Kidney (tissue), 14 donors: ENCODE results near the gene KCNIP1. TPM values are rescaled to one million over a fixed set of nuclear protein-coding genes. Genes with fewer than 3 reads are reported as not detected.

Experiments used
- DNase-seq, 5 donors: peaks; one replicate each; pipeline ENCODE4 v3.0.0-alpha.2; 2013 to 2020
- FAIRE-seq: peaks from 2 replicates; lab custom pipeline; 2012; peaks lifted over from hg19 to GRCh38; lab: Jason Lieb, UNC
- H3K27ac ChIP-seq, 2 donors: one replicate each; pipeline ENCODE4 v1.7.0; 2013; ENCODE audit warnings: low read depth in 2 of 2, low read length in 2 of 2, inconsistent platforms in 1 of 2
- H3K27me3 ChIP-seq: one replicate; pipeline ENCODE4 v1.7.1; 2013; ENCODE audit warnings: low read length, inconsistent platforms; ENCODE audit not compliant: control insufficient read depth, insufficient read depth
- H3K36me3 ChIP-seq, 3 donors: one replicate each; pipeline versions ENCODE4 v1.7.0 to v1.7.1; 2013; ENCODE audit warnings: low read length in 3 of 3, control low read depth in 1 of 3, inconsistent platforms in 1 of 3; ENCODE audit not compliant: insufficient read depth in 3 of 3, control insufficient read depth in 2 of 3
- H3K4me1 ChIP-seq, 3 donors: one replicate each; pipeline versions ENCODE4 v1.7.0 to v1.7.1; 2013; ENCODE audit warnings: low read length in 3 of 3, inconsistent platforms in 1 of 3, low read depth in 1 of 3; ENCODE audit not compliant: control insufficient read depth in 2 of 3, insufficient read depth in 2 of 3
- H3K4me3 ChIP-seq, 3 donors: one replicate each; pipeline versions ENCODE4 v1.7.0 to v1.8.1; 2013; ENCODE audit warnings: low read length in 3 of 3, control low read depth in 1 of 3, inconsistent platforms in 1 of 3
- H3K9ac ChIP-seq, 3 donors: one replicate each; pipeline versions ENCODE4 v1.7.0 to v1.7.1; 2013; ENCODE audit warnings: low read length in 3 of 3, control low read depth in 1 of 3, inconsistent platforms in 1 of 3
- H3K9me3 ChIP-seq, 3 donors: one replicate each; pipeline versions ENCODE4 v1.7.0 to v1.7.1; 2013; ENCODE audit warnings: low read length in 3 of 3, control low read depth in 1 of 3, inconsistent platforms in 1 of 3; ENCODE audit not compliant: control insufficient read depth in 2 of 3, insufficient read depth in 1 of 3
- CTCF ChIP-seq: IDR thresholded peaks from 3 replicates; pipeline ENCODE4 v1.5.1; 2012; ENCODE audit warnings: mild to moderate bottlenecking, moderate library complexity, borderline replicate concordance; ENCODE audit not compliant: insufficient read depth; ENCODE audit errors: extremely low read depth
- intact Hi-C: fragments of 100-400 bp; cut with DNase I; formaldehyde crosslinking; loops from one replicate; pipeline ENCODE4 v1.11.1; 2022
- polyA plus RNA-seq: library from polyadenylated mRNA; stranded (reverse); fragments of 350-450 nt; fragmentation: Illumina TruSeq; extraction: RNeasy Lipid Tissue Mini Kit (QIAGEN cat#74804); gene quantifications from one replicate; pipeline ENCODE4 v1.2.3, GENCODE V29; 2014; ENCODE audit warnings: low read depth, low replicate concordance; ENCODE audit not compliant: insufficient read depth
- total RNA-seq: library from RNA; stranded (reverse); fragmentation: NEBNext Ultra II Directional; extraction: Animal tissue kit (Norgen Biotek cat#: 25700); gene quantifications from one replicate; pipeline ENCODE4 v1.2.1, GENCODE V29; 2021
- donor health status: control.
- donor health status: control.
- donor health status: control.
- donor health status: control.
- donor health status: control.
- donor health status: DM: yes; HTN: yes; CAD: no.
- donor health status: Normal renal cell carcinoma (clear cell type).

The KCNIP1 gene
- total and polyA plus RNA-seq, 2 donors from 2014 or later: 1.8 to 3.1 TPM

GRCh38 chr5:170527991-170528390 is 24.2 kb downstream of the KCNIP1 start:
- Histone ChIP-seq H3K27me3 (no peaks in the 10 kb centered on the region), H3K9ac (no peak overlapping the region), H3K9me3 (no peaks in the 10 kb centered on the region), H3K36me3 (no peaks in the 10 kb centered on the region), H3K27ac (no peak overlapping the region), H3K4me1 (no peaks in the 10 kb centered on the region), H3K4me3 (no peak overlapping the region)
- intact Hi-C loops: no loop called here
- peak in 1 of 5 donors; percentile 37 for DNase-seq
- no peak for FAIRE-seq
- TF ChIP-seq CTCF: no peak

- FAIRE-seq (no peak), DNase-seq (no peak)
- intact Hi-C loops: no loop called here
- Histone ChIP-seq H3K27me3 (no peaks in the 10 kb centered on the region), H3K36me3 (no peaks in the 10 kb centered on the region), H3K9me3 (no peaks in the 10 kb centered on the region), H3K4me3 (no peak overlapping the region), H3K9ac (no peak overlapping the region), H3K4me1 (no peaks in the 10 kb centered on the region), H3K27ac (no peak overlapping the region)
- no peak for TF ChIP-seq CTCF
Observed at GRCh38 chr5:170528976-170529375, 25.2 kb downstream of the KCNIP1 start.

GRCh38 chr5:170532935-170533334 is 29.1 kb downstream of the KCNIP1 start:
- Histone ChIP-seq H3K27me3 (no peaks in the 10 kb centered on the region), H3K9me3 (no peaks in the 10 kb centered on the region), H3K36me3 (no peaks in the 10 kb centered on the region), H3K4me3 (no peak overlapping the region), H3K4me1 (no peaks in the 10 kb centered on the region), H3K27ac (no peak overlapping the region), H3K9ac (no peak overlapping the region)
- no peak for TF ChIP-seq CTCF
- DNase-seq (no peak), FAIRE-seq (no peak)
- intact Hi-C loops: no loop called here

- Histone ChIP-seq H3K4me1 (peaks cover 0 to 2% (median 0%) of the 10 kb centered on the region in 3 donors), H3K9me3 (no peaks in the 10 kb centered on the region), H3K4me3 (no peak overlapping the region), H3K36me3 (no peaks in the 10 kb centered on the region), H3K9ac (no peak overlapping the region), H3K27ac (no peak overlapping the region), H3K27me3 (no peaks in the 10 kb centered on the region)
- DNase-seq (peak in 1 of 5 donors; percentile 25), FAIRE-seq (no peak)
- TF ChIP-seq CTCF: no peak
- intact Hi-C loops: no loop called here
Observed at GRCh38 chr5:170533383-170533782, 29.6 kb downstream of the KCNIP1 start.
